Coronary artery (tissue), 2 donors: Measurements from ENCODE around the gene FSCN2.
A peak's percentile ranks its signal among the peaks of the same experiment; 100 is the strongest.

Experiments used
- DNase-seq: peaks from one replicate; pipeline ENCODE4 v3.0.0-alpha.2; 2017; ENCODE audit warnings: low spot score
- H3K27ac ChIP-seq, 2 donors: fragments of 200-600 bp; sonication (generic); one replicate each; pipeline ENCODE4 v1.5.1; 2016 to 2019
- H3K4me3 ChIP-seq: fragments of 200-600 bp; sonication (generic); 2 replicates; pipeline ENCODE4 v1.5.1; 2016; ENCODE audit warnings: mild to moderate bottlenecking, moderate library complexity
- CTCF ChIP-seq: fragments of 200-600 bp; sonication (generic); IDR thresholded peaks from one replicate; pipeline ENCODE4 v1.5.1; 2019; ENCODE audit warnings: antibody characterized with exemption

The FSCN2 gene, protein sequence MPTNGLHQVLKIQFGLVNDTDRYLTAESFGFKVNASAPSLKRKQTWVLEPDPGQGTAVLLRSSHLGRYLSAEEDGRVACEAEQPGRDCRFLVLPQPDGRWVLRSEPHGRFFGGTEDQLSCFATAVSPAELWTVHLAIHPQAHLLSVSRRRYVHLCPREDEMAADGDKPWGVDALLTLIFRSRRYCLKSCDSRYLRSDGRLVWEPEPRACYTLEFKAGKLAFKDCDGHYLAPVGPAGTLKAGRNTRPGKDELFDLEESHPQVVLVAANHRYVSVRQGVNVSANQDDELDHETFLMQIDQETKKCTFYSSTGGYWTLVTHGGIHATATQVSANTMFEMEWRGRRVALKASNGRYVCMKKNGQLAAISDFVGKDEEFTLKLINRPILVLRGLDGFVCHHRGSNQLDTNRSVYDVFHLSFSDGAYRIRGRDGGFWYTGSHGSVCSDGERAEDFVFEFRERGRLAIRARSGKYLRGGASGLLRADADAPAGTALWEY

GRCh38 chr17:81527591-81528383 is at the start of gene FSCN2:
TSS of gene FSCN2 (plus strand) at chr17:81528377. CDS start at chr17:81528532, 155 bp downstream.
- Histone ChIP-seq H3K4me3 (peak within 1 kb of the TSS; percentile 34), H3K27ac (no peak within 1 kb of the TSS)
- no peak for TF ChIP-seq CTCF
- DNase-seq: no peak

- no peak overlapping the region for H3K4me3 ChIP-seq
- H3K27ac ChIP-seq: no peak overlapping the region
- DNase-seq: no peak
- no peak for TF ChIP-seq CTCF
These were observed 48.8 kb upstream of the FSCN2 start for GRCh38 chr17:81479175-81480071.

- H3K4me3 ChIP-seq: peak overlapping the region; percentile 76
- DNase-seq: no peak
- TF ChIP-seq CTCF: no peak
- H3K27ac ChIP-seq: no peak overlapping the region
These were observed 47.8 kb upstream of the FSCN2 start for GRCh38 chr17:81480140-81481072.

GRCh38 chr17:81481073-81481799 is 46.9 kb upstream of the FSCN2 start:
- no peak overlapping the region for H3K27ac ChIP-seq
- no peak for DNase-seq
- H3K4me3 ChIP-seq: peak overlapping the region; percentile 76
- TF ChIP-seq CTCF: no peak

GRCh38 chr17:81481815-81482505 is 46.2 kb upstream of the FSCN2 start:
- H3K4me3 ChIP-seq: peak overlapping the region; percentile 76

More at GRCh38 chr17:81481815-81482505, 46.2 kb upstream of the FSCN2 start:
- DNase-seq: no peak
- H3K27ac ChIP-seq: no peak overlapping the region
- no peak for TF ChIP-seq CTCF
